C4-2B (cell line): ENCODE results near the gene SLC7A10.

ENCODE experiments used
- H3K27ac ChIP-seq: fragments of 450-650 bp; 2 replicates; pipeline ENCODE4 v1.5.1; 2017
- CTCF ChIP-seq: fragments of 450-650 bp; conservative IDR thresholded peaks from 2 replicates; pipeline ENCODE4 v1.5.1; 2017; ENCODE audit warnings: mild to moderate bottlenecking
- ZFX ChIP-seq: fragments of 450-650 bp; IDR thresholded peaks from 2 replicates; pipeline ENCODE4 v1.6.1; 2017

Gene SLC7A10

GRCh38 chr19:33207040-33207620 is 18.5 kb downstream of the SLC7A10 start:
- no peak overlapping the region for H3K27ac ChIP-seq
- TF ChIP-seq CTCF (no peak), ZFX (no peak)

- H3K27ac ChIP-seq = no peak overlapping the region
- TF ChIP-seq CTCF (no peak), ZFX (no peak)
Measured at GRCh38 chr19:33206261-33207039, 19.2 kb downstream of the SLC7A10 start.

GRCh38 chr19:33205531-33206260 is 20.0 kb downstream of the SLC7A10 start:
- H3K27ac ChIP-seq = no peak overlapping the region
- TF ChIP-seq ZFX = no peak
- no peak for TF ChIP-seq CTCF

- no peak overlapping the region for H3K27ac ChIP-seq
- TF ChIP-seq ZFX (no peak), CTCF (no peak)
Measured at GRCh38 chr19:33205110-33205509, 20.5 kb downstream of the SLC7A10 start.

GRCh38 chr19:33204136-33204973 is 21.3 kb downstream of the SLC7A10 start:
- H3K27ac ChIP-seq = no peak overlapping the region
- TF ChIP-seq CTCF = no peak

- no peak overlapping the region for H3K27ac ChIP-seq
- TF ChIP-seq CTCF = no peak
- TF ChIP-seq ZFX = no peak
Measured at GRCh38 chr19:33203529-33203928, 22.1 kb downstream of the SLC7A10 start.
